K562 (cell line): ENCODE data around the gene UCHL1. TPM values are rescaled to one million over a fixed set of nuclear protein-coding genes. Genes with fewer than 3 reads are reported as not detected.

ENCODE experiments used
- ATAC-seq: fragments of 200-7000 bp; cut with Tn5 transposase; 3 replicates; pipeline ENCODE4 v1.9.1; 2020; ENCODE audit warnings: moderate library complexity
- BruUV-seq: library from RNA; stranded (reverse); fragments of 400-500 nt; replicated peaks from 2 replicates; lab custom pipeline; 2021; lab: Mats Ljungman, UMichigan
- CTCF ChIA-PET: fragments of 300-600 bp; formaldehyde crosslinking; extraction: SDS; loops from one replicate; lab custom pipeline; 2021; ENCODE audit warnings: low intra/inter-chr PET ratio; lab: Yijun Ruan, JAX
- POLR2A ChIA-PET: fragments of 300-600, 350-650 bp; sonication (Branson Sonifier 250); formaldehyde crosslinking; extraction: SDS; loops from one replicate; lab custom pipeline; 2021; ENCODE audit warnings: antibody characterized with exemption, inconsistent platforms; lab: Yijun Ruan, JAX
- DNase-seq, 4 experiments: peaks; one replicate each; pipeline versions ENCODE4 v3.0.0 to v3.0.0-alpha.2; 2011 to 2018; ENCODE audit warnings: low spot score in 3 of 4, mixed read lengths in 3 of 4; ENCODE audit errors: extremely low read depth in 1 of 4
- FAIRE-seq: peaks from 2 replicates; lab custom pipeline; 2011; peaks lifted over from hg19 to GRCh38; lab: Jason Lieb, UNC
- H2AFZ ChIP-seq: 2 replicates; pipeline ENCODE4 v1.6.0; 2011; ENCODE audit warnings: low read depth, low read length, control low read depth, inconsistent platforms
- H3K27ac ChIP-seq: fragments of 200-600 bp; 3 replicates; pipeline ENCODE4 v1.8.0; 2011; ENCODE audit warnings: low read depth, mild to moderate bottlenecking, control low read depth, inconsistent platforms, low read length, moderate library complexity, mixed read lengths; ENCODE audit errors: extremely low read depth
- H3K27me3 ChIP-seq, 2 experiments: fragments of 300-600 bp in 1 of 2; 2 replicates in 1 of 2; 3 replicates in 1 of 2; pipeline versions ENCODE4 v1.6.0 to v1.8.0; 2011; ENCODE audit warnings: inconsistent platforms in 2 of 2, low read length in 2 of 2, mild to moderate bottlenecking in 1 of 2, mixed read lengths in 1 of 2, moderate library complexity in 1 of 2; ENCODE audit not compliant: control insufficient read depth in 2 of 2, insufficient read depth in 2 of 2
- H3K36me3 ChIP-seq: fragments of 300-600 bp; 3 replicates; pipeline ENCODE4 v1.8.0; 2011; ENCODE audit warnings: mild to moderate bottlenecking, low read length, inconsistent platforms; ENCODE audit not compliant: control insufficient read depth, insufficient read depth
- H3K4me1 ChIP-seq, 2 experiments: fragments of 200-600 bp in 1 of 2; replicated peaks in 1 of 2; 2 replicates in 1 of 2; 3 replicates in 1 of 2; pipeline versions ENCODE4 v1.5.1 to v1.8.0; 2011; ENCODE audit warnings: inconsistent platforms in 2 of 2, low read length in 2 of 2, mild to moderate bottlenecking in 1 of 2, mixed read lengths in 1 of 2, moderate library complexity in 1 of 2; ENCODE audit not compliant: control insufficient read depth in 2 of 2, insufficient read depth in 2 of 2
- H3K4me2 ChIP-seq: 2 replicates; pipeline ENCODE4 v1.6.1; 2011; ENCODE audit warnings: low read length, control low read depth, inconsistent platforms, mixed read lengths; ENCODE audit not compliant: insufficient read depth
- H3K4me3 ChIP-seq: fragments of 200-600 bp; sonication (generic), shearing (Covaris generic); 2 replicates; pipeline ENCODE4 v1.5.1; 2016; ENCODE audit warnings: control low read depth, inconsistent platforms
- H3K79me2 ChIP-seq: fragments of 200-600 bp; 3 replicates; pipeline ENCODE4 v1.8.0; 2011; ENCODE audit warnings: low read length, inconsistent platforms; ENCODE audit not compliant: control insufficient read depth, insufficient read depth
- H3K9ac ChIP-seq, 2 experiments: 2 replicates each; pipeline versions ENCODE4 v1.6.0 to v1.6.1; 2011; ENCODE audit warnings: low read depth in 2 of 2, low read length in 2 of 2, control low read depth in 1 of 2, inconsistent platforms in 1 of 2, mild to moderate bottlenecking in 1 of 2, mixed read lengths in 1 of 2; ENCODE audit not compliant: insufficient read depth in 1 of 2
- H3K9me1 ChIP-seq: one replicate; pipeline ENCODE4 v1.6.0; 2011; ENCODE audit warnings: inconsistent platforms, mild to moderate bottlenecking, low read length, moderate library complexity; ENCODE audit not compliant: control insufficient read depth, insufficient read depth
- H3K9me3 ChIP-seq: replicated peaks from 2 replicates; pipeline ENCODE4 v1.5.1; 2011; ENCODE audit warnings: low read depth, low read length, inconsistent platforms; ENCODE audit not compliant: control insufficient read depth, insufficient read depth
- H4K20me1 ChIP-seq: replicated peaks from 2 replicates; pipeline ENCODE4 v1.6.1; 2011; ENCODE audit warnings: low read length, inconsistent platforms, mixed read lengths; ENCODE audit not compliant: control insufficient read depth, insufficient read depth
- C11orf30 ChIP-seq: fragments of 450-650 bp; IDR thresholded peaks from 2 replicates; pipeline ENCODE4 v1.6.1; 2016; ENCODE audit warnings: low read depth, mild to moderate bottlenecking
- HDAC1 ChIP-seq, 2 experiments: fragments of 450-650 bp; IDR thresholded peaks; 2 replicates each; pipeline ENCODE4 v1.6.1; 2016 to 2017; ENCODE audit warnings: inconsistent platforms in 1 of 2, mild to moderate bottlenecking in 1 of 2, moderate library complexity in 1 of 2
- IRF2 ChIP-seq: sonication (generic); formaldehyde crosslinking; IDR thresholded peaks from 2 replicates; pipeline ENCODE4 v1.8.1; 2022; ENCODE audit warnings: mild to moderate bottlenecking, missing genetic modification reagents
- NR2F6 ChIP-seq: fragments of 450-650 bp; formaldehyde crosslinking; IDR thresholded peaks from 2 replicates; pipeline ENCODE4 v1.4.0; 2020; ENCODE audit warnings: mild to moderate bottlenecking
- POU5F1 ChIP-seq: fragments of 150-350 bp; IDR thresholded peaks from 2 replicates; pipeline ENCODE4 v1.6.1; 2014; ENCODE audit warnings: borderline replicate concordance, low read length, low read depth, mild to moderate bottlenecking; ENCODE audit not compliant: partially characterized antibody
- TCF7L2 ChIP-seq: fragments of 150-350 bp; IDR thresholded peaks from 2 replicates; pipeline ENCODE4 v1.6.1; 2016; ENCODE audit warnings: low read depth, mild to moderate bottlenecking, low read length, moderate library complexity
- ZNF143 ChIP-seq: sonication (generic); formaldehyde crosslinking; IDR thresholded peaks from 2 replicates; pipeline ENCODE4 v1.9.0; 2022; ENCODE audit warnings: mild to moderate bottlenecking, missing genetic modification reagents
- WGBS: fragments of 100-300 bp; shearing (Covaris generic); methylation state at CpG from one replicate; pipeline ENCODE4 v1.1.6; 2016; ENCODE audit warnings: low coverage, mixed read lengths; ENCODE audit not compliant: insufficient coverage; ENCODE audit errors: missing lambda C conversion rate; 5-methylcytosine and 5-hydroxymethylcytosine counted together
- in situ Hi-C: fragments of 300-500 bp; cut with MboI; formaldehyde crosslinking; loops from 4 replicates; pipeline ENCODE4 v1.15.0; 2018; ENCODE audit warnings: inconsistent platforms, mixed read lengths
- intact Hi-C: fragments of 100-400 bp; cut with micrococcal nuclease; formaldehyde crosslinking; loops from 2 replicates; pipeline ENCODE4 v1.14.2; 2022
- polyA plus RNA-seq, 8 experiments: library from polyadenylated mRNA; depleted of rRNA in 4 of 8; stranded (reverse) in 5 of 8; unstranded in 3 of 8; fragments of >200 nt; fragmentation: Nextera tagmentation in 2 of 8; fragmentation: Illumina TruSeq in 1 of 8; extraction: Ambion mirVana in 2 of 8; extraction: Trizol in 1 of 8; gene quantifications; 2 replicates each; pipeline versions ENCODE4 v1.2.1 to v1.2.3, GENCODE V29; 2011 to 2014; ENCODE audit warnings: inconsistent platforms in 1 of 8, missing spikeins in 1 of 8
- total RNA-seq, 7 experiments: library from RNA; depleted of rRNA in 6 of 7; stranded (reverse); fragments of >200 nt in 6 of 7; fragmentation: Illumina TruSeq in 2 of 7; extraction: Trizol in 2 of 7; gene quantifications; 2 replicates each; pipeline versions ENCODE4 v1.2.1 to v1.2.3, GENCODE V29; 2011 to 2021; ENCODE audit warnings: low replicate concordance in 1 of 7
- TF ChIP-seq, protein P1 (sequence below): IDR thresholded peaks from 2 replicates; pipeline ENCODE4 v1.6.1; 2011; ENCODE audit warnings: borderline replicate concordance, low read depth, mild to moderate bottlenecking, moderate library complexity, low read length; ENCODE audit not compliant: insufficient read depth, poor library complexity, severe bottlenecking
- TF ChIP-seq, protein P2 (sequence below): fragments of 250-450 bp; sonication (Bioruptor Pico); IDR thresholded peaks from 2 replicates; pipeline ENCODE4 v1.5.0; 2021

UCHL1 gene
- total and polyA plus RNA-seq, 9 of the 15 experiments (the other 6 are each of a cell fraction or from before 2014, with no cell fraction given) = 0.42 TPM; not detected in 8

DNA sequence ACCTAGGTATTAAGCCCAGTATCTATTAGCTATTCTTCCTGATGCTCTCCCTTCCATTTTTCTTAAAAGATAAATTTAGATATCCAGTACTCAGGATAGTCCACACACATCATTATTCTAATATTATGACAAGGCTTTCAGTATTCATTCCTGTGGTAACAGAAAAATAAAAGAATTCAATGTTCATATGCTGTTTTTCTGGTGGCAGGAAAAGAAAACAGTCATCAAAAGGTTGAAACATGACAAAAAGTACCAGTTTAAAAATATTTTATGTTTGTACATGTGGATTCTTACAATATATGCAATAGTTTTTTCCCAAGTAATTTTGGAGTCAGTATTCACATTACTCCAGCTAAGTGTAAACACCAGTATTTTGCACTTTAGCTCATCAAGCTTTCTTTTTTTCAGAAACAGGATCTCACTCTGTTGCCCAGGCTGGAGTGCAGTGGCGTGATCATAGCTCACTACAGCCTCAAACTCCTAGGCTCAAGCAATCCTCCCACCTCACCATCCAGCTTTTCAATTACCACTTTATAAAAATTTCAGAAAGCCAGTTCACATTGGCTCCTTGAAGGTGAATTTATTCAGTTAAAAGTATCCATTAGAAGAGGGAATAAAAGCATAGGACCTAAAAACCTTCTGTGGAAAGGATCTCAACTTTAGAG, 44.6 kb upstream of the UCHL1 start:
- intact Hi-C loops (no loop called here), in situ Hi-C loops (loop anchor here (10.0 kb wide), 1 partner anchor 237 kb away; no protein-coding TSS in a partner anchor)
- WGBS = 11% methylated on average over 1 of the region's 1 CpG
- Histone ChIP-seq H2AFZ (no peak overlapping the region), H3K4me3 (no peak overlapping the region), H3K79me2 (no peaks in the 10 kb centered on the region), H3K4me2 (no peak overlapping the region), H3K9me3 (no peaks in the 10 kb centered on the region), H4K20me1 (no peaks in the 10 kb centered on the region), H3K27ac (no peak overlapping the region), H3K36me3 (no peaks in the 10 kb centered on the region), H3K4me1 (peaks cover 0 to 12% of the 10 kb centered on the region in 2 experiments; a peak in 2 of 5 replicates), H3K9ac (no peak overlapping the region), H3K9me1 (no peaks in the 10 kb centered on the region), H3K27me3 (peaks cover 11 to 17% of the 10 kb centered on the region in 2 experiments; a peak in 4 of 5 replicates)
- FAIRE-seq = no peak
- BruUV-seq = no TSS peak
- ChIA-PET POLR2A (no interaction called here), CTCF (interaction anchor here (0.7 to 1.2 kb wide), 4 partner anchors 231 to 285 kb away, joined by 3 to 5 read pairs (median 3); no protein-coding TSS in a partner anchor)
- no peak for ATAC-seq
- TF ChIP-seq IRF2 (CRISPR knock-in tag) (no peak), ZNF143 (no peak), NR2F6 (CRISPR knock-in tag) (no peak), C11orf30 (no peak), POU5F1 (no peak), TCF7L2 (no peak), HDAC1 (IDR thresholded peaks at IDR 0.05) (no peak)
- TF ChIP-seq, protein P1, sequence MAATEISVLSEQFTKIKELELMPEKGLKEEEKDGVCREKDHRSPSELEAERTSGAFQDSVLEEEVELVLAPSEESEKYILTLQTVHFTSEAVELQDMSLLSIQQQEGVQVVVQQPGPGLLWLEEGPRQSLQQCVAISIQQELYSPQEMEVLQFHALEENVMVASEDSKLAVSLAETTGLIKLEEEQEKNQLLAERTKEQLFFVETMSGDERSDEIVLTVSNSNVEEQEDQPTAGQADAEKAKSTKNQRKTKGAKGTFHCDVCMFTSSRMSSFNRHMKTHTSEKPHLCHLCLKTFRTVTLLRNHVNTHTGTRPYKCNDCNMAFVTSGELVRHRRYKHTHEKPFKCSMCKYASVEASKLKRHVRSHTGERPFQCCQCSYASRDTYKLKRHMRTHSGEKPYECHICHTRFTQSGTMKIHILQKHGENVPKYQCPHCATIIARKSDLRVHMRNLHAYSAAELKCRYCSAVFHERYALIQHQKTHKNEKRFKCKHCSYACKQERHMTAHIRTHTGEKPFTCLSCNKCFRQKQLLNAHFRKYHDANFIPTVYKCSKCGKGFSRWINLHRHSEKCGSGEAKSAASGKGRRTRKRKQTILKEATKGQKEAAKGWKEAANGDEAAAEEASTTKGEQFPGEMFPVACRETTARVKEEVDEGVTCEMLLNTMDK = no peak
- TF ChIP-seq, protein P2, sequence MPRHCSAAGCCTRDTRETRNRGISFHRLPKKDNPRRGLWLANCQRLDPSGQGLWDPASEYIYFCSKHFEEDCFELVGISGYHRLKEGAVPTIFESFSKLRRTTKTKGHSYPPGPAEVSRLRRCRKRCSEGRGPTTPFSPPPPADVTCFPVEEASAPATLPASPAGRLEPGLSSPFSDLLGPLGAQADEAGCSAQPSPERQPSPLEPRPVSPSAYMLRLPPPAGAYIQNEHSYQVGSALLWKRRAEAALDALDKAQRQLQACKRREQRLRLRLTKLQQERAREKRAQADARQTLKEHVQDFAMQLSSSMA = no peak
- no peak for DNase-seq
